Activated naive CD8-positive, alpha-beta T cell treated with anti-CD3 and anti-CD28 coated beads, Interleukin-2, amount 50 U/mL, for 16 hours (primary cell): ENCODE measurements around the gene CCNQ.

Source experiments
- DNase-seq: peaks from one replicate; pipeline ENCODE4 v3.0.0-alpha.2; 2020; ENCODE audit warnings: low read depth, low spot score

CCNQ gene

DNA sequence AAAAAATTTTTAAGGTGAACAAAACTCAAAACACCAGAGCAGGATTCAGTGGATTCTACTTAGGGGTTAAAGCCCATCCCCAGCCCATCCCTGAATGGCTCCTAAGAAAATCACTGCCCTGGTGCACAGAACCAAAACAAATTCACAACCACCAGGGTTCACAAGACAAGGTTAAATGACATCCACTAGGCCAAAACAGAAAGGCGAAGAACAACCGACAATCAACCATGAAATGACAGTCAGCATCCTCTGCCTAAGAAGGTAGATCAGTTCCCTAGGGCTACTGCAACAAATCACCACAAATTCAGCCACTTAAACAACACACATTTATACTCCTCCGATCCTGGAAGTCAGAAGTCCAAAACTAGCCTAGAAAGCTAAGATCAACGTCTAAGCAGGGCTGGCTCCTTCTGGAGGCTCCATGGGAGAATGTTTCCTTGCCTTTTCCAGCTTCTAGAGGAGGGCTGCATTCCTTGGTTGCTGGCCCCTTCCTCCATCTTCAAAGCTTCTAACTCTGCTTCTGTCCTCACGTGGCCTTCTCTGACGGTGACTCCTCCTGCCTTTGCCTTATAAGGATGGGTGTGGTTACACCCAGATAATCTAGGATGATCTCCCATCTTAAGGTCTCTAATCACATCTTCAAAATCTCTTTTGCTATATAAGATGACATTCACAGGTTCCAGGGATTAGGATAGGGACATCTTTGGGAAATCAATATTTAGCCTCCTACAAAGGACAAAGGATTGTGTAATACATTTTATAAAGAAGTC lies 1.8 kb downstream of the CCNQ start:
- DNase-seq = no peak

DNA sequence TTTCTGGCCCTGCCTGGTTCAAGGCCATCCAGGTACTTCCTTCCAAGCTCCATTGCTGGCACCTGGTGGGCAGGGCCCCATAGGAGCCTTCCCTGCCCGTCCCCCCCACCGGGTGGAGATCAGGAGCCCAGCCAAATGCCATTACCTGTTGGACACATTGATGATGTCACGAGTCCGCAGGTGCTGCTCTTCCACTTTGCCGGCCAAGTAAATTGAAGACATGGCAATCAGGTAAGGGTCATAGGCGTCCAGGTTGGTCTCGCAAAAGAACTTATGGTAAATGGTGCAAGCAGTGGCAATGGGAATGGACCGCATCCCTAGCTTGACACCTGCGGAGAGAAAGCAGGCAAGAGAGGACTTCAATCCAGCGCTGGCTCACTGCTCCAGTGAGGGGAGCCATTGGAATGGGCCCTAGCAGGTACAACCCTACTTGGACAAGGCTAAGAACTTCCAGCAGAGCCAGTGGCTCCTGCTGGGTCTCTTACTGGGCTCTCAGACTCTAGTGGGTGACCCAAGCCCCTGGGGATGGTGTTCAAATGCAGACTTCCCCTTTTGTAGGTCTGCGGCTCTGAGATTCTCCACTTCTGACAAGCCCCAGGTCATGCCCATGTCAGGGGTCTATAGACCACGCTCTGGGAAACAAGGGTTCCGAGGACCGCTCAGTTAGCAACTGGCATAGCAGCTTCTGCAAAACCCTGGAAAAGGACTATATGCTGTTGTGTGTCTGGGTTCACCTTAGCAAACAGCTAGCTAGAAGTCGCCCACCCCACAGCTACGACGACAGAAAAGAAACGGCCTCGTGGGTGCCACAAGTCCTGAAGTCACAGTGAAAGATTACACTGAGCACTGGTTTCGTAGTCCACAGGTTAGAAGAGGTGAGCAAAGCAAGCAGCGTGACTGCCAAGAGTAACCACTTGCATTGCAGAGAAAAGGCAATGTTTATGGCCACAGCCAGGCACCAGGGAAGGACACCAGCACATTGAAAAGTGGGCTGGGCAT lies 2.8 kb downstream of the CCNQ start:
- no peak for DNase-seq

DNA sequence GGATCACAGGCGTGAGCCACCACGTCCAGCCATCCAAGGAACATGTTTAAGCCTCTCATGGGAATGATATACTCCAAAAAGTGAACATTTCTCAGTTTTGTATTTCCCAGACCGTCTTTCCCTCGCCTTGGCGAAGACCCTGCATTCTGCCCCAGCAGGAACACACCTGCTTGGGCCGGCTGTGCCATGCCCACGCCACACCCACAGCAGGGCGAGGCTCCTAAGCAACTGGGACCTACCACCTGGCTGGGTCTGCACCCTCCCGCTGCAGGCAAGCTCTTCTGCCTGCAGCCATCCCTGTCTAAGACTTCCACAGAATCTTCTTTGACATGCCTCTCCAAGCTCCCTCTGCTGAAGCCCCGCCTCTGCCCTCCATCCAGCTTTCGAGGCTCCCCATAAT lies 3.6 kb downstream of the CCNQ start:
- DNase-seq = no peak

DNA sequence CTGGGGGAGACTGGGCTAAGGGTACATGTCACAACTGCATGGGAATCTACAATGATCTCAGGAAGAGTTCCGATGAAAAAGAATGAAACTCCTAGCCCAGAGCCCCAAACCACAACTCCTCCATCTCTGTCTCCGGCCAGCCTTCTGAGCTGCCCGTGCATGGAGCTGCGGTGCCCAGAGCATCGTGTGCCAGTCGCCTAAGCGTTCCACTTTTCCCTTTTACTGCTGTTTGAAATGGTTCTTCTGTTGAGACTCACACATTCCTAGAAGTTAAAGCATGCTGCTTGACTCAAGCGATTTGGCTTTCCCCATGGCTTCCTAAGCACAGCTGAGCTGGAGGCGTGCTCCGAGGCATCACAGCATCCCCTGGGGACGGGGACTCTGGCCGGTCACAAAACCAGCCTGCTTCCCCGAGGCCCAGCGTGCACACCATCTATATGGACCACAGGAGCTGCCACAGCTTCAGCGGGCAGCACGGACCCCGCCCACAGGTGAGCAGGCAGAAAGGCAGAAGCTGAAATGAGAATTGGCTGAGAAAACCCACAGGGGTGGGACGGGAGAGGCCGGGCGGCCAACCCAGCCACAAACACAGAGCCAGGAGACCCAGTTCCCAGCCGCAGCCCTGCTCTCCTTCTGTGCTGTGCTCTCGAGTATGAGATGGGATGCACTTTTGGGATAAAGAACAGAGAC lies 5.0 kb downstream of the CCNQ start:
- no peak for DNase-seq

DNA sequence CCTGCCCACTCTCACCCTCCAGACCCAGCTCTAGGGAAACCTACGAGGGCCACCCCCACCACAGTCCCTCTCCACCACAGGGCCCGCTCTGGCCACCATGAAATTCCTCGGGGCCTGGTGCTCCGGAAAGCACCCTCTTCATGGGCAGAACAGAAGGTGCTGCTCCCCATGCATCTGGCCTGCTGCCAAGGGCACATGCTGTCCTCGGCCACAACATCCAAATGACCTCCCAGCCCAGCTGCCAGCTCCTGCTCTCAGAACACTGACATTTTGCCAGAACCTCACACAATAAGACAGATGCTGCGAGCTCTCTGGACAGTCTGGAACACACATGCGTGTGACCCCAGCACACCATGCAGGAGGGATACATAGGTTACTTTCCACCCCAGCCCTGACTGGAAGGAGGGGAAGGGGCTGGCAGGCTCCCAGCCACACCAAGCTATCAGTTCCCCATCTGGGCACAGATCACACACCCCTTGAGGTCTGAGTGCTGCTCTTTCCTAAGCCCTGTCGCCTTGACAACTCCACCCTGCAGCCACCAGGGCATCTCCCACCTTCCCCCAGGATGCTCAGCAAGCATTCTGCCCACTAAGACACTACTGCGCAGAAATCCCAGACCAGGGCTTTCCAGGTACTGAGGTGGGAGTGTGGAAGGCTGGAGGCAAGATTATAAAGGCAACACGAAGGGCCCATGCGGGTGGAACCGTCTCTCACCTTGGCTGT lies 5.8 kb downstream of the CCNQ start:
- DNase-seq = no peak

DNA sequence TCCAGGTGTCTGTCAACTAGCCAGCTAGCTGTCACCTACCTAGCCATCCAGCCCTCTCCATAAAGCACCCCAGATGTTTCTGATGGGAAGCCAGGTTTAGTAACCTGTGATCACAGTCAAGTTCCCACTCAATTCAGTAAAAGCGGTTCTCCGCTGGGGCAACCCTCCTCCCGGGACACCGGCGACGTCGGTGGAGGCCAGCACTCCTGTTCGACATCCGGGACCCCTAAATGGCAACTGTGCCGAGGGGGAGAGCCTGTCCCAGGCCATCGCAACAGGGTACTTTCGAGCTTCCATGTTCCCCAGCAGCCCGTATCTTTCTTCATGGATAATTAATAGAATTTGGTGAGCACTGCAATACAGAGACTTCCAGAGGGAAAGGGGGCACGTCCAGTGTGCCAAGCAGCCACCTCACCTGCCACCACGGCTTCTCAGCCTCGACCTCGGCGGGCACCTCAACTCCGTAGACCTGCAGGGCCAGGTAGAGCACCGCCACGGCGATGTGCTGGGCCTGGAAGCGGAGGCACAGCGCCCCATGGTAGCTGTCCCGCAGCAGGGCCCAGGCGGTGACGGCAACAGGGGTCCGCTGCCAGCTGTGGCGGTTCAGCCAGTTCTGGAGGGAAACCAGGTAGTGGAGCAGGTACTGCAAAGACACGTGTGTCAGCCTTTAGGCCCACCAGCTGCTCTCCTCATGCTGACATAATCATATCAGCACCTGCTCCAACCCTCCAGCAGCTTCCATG lies 6.7 kb downstream of the CCNQ start:
- no peak for DNase-seq

DNA sequence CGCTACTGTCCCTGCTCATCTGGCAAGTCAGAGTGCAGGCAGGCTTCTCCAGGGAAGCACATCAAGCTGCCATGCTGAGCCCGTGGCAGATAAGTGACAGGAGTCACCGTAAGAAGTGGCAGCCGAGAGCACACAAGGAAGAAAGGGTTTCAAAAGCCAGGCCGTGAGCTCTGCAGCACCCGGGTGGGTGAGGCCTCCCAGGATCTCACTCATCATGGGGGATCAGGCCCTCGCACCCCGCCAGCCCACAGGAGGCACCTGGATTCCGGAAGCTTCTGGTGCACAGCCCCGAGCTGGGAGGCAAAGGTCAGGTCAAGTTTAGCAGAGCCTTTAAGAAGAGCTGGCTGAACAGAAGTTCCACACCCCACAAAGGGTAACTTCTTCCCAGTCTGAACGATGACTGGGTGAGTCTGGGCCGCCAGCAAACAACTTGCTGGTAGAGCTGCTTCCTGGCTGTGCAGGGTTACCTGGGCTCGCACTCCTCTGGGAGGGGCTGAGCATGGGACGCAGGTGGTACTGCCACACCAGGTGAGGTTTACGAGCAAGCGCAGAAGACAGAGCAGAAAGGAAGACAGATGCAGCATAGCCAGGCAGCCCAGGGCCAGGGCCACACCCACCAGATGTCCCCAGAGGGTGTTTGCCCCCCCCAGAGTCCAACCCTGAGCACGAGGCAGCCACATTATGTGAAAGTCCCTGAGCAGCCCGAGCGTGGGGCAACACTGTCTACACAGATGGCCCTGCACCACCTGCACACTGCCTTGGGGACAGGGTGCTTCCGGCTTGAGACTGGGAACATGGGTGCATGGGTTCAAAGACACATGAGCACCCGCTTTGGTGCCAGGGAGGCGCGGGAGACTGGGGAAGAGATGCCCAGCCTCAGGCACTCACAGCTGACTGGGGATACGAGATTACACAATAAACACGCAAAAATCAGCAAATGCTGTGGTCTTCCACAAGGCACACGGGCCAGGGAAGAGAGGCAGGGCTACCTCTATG lies 7.7 kb downstream of the CCNQ start:
- no peak for DNase-seq

DNA sequence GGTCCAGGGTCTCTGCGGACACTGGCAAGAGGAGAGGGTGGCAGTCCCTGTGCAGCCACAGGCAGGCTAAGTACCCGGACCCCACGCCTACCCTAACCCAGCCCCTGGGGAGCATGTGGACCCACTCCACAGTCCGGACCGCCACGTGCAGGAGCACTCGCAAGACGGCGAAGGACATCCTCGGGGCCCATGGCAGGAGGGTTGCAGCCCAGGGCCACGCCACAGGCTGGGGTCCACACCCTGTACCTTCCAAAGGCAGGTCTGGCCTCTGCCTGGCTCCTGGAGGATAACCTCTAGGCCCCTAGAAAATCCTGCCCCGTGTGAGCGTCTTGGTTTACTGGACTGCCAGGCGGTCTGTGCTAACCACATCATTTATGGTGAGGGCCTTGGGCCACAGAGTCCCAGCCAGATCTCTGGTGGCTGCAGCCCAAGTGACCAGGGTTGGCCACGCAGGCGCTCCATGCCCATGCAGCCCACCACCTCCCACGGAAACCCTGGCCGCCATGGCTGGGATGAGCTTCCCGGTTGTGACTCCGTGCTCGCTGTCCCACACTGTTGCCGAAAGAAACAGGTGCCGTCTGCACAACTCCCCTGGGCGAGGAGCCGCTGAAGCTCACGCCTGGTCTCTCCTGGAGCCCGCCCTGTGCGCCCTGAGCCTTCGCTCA lies 10.0 kb downstream of the CCNQ start:
- no peak for DNase-seq

DNA sequence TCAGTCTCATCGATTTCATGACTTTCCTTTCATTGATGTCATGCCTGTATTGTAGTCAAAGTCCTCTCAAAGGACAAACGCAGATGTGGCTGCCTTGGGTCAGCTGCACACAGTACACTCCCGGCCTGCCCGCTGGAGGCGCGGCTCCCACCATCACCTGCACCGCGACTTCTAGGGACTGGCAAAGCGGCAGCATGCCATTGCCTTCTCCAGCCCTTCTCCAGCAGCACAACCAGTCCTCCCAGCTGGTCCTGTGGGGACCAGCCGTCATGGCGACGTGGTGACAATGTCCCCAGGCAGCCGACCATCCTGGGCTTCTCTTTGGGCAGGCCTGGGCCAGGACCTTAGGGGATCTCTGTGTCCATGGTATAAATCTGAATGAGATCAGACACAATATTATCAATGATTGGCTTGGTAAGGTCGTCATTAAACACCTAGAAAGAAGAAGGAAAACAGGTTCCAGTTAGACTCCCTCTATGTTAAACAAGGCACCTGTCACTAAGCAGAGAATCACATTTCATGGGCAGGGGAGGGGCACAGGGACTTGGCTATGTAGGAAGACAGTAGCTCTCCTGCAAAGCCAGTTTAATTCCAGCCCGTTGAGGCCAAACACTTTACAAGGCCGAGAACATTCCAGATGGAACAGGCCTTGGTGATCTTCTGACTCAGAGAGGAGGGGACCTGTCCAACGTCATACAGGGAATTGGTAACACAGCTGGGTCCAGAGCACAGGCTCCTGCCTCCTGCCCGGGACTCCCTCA lies 10.7 kb downstream of the CCNQ start:
- no peak for DNase-seq

DNA sequence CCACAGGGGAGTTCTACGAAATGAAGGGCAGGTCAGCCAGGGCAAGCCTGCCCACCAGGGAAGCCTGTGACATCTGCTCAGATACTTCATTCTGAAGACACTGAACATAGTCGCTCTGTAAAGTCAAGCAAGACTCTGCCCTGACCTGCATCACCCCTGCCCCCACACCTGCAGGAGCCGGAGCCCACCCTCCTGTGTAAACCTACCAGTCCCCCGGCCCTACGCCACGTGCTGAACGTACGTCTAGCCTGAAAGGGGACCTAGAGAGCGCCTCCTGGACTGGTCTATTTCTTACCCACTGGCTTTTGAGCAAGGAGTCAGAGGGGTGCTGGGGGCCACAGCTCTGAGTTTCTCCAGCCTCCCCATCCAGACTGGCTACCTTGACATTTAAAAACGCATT lies 11.6 kb downstream of the CCNQ start:
- no peak for DNase-seq

DNA sequence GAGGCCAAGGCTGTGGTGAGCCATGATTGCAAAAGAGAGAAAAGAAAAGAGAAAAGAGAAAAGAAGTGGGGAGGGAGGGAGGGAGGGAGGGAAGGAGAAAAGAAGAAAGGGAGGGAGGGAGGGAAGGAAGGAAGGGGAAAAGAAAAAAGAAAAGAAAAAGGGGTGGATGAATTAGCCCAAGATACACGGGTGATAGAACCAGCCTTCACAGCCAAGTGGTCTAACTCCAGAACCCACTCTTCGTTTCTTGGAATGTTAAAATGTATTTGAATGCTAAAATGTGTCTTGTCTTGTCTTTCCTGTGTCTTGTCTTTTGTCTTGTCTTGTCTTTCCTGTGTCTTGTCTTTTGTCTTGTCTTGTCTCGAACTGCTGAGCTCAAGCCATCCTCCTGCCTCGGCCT lies 13.1 kb downstream of the CCNQ start:
- DNase-seq = no peak

DNA sequence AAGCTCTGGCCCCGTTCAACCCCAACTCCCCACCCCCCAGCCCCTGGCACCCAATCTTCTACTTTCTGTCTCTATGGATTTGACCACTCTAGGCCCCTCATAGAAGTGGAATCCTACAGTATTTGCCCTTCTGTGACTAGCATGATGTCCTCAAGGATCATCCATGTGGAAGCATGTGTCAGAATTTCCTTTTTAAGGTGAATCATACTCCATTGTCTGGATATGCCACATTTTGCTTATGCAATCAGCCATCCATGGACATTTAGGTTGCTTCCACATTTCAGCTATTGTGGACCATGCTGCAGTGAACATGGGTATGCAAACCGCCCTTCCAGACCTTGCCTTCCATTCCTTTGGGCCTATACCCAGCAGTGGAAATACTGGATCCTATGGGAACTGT lies 15.5 kb downstream of the CCNQ start:
- no peak for DNase-seq

DNA sequence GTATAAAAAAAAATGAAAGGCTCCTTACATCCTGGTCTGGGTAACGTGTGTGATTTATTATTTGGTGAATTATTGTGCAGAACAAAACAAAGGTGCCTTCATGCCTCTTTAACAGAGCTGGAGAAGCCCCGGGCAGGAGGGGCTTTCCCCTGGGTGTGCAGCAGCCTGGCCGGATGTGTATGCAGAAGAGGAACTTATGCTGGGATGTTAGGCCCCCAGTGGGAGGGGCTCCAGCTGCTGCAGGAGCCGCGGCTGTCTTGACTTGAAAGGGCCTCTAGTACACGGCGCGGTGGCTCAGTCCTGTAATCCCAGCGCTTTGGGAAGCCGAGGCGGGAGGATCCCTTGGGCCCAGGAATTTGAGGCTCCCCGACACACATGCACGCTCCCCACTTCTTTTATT lies 16.0 kb downstream of the CCNQ start:
- DNase-seq = peak; percentile 38

DNA sequence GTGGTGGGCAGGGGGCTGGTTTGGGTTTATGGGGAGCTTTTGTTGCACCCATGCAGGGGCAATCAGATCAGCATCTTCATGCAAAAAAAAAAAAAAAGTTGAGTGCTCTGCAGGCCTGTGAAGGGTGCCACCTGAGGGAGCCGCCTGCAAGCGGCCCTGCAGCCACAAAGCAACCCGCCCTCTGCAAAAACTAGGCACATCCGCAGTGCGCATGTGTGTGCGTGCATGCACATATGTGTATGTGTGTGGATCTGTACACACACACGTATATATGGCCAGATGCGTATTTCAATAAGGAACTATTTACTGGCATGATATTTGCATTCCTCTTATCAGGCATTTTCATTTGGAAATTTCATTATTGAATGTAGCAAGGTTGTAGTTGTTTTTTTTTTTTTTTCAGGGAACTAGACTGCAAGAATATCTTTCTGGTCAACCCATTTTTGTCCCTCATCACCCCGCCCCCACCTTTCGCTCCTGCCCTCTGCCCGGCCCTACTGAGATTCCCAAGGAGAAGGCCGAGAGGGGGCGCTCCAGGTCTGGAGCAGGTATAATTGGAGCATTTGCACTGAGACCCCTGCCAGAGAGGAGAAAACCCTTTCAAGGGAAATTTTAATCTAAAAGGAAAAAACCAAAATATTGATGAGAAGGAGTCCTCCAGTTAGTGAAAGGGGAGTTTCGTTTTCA lies 18.1 kb downstream of the CCNQ start:
- DNase-seq = no peak

DNA sequence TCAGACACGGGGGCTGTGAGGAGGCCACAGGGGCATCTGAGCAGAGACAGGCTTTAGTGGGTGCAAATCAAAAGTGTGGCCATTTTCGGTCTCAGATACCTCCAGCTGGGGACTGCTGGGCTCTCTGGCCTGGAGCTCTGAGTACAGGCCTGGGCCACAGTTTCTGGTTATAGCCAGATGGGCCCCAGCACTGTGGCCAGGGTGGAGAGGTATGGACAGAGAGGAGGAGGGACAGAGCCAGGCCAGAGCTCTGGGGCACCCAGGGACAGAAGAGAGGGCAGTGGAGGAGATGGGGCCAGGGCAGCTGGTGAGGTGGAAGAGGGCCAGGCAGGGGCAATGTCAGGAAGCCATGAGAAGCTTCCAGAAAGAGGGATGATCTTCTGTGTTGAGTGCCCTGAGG lies 20.1 kb downstream of the CCNQ start:
- no peak for DNase-seq

DNA sequence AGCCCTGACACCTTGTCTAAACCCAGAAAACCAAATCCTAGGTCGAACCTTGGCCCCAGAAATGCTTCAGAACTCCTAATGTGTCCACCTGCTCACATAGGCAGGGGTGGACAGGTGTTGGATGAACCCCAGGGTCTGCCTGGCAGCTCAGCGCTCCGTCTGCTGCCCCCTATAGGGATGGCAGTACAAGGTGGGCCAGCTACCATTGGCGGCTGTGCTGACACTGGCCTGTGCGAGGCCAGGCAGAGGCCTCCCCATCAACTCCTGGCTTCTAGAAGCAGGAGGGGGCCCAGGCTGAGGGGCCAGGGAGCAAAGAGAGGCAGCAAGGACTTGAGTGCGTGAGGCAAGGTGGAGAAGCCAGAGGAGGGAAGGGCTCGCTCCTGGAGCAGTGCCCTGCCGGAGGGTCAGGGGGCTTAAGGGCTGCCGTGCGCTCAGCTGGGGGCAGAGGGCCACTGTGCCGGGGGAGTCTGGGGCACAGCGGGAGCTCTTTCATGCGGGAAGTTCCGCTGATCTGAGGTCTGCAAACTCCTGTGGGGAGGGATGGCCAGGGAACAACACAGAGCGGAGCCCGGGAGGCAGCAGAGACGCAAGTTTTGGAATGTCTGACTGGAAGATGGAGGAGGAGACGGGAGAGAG lies 20.6 kb downstream of the CCNQ start:
- DNase-seq = no peak

DNA sequence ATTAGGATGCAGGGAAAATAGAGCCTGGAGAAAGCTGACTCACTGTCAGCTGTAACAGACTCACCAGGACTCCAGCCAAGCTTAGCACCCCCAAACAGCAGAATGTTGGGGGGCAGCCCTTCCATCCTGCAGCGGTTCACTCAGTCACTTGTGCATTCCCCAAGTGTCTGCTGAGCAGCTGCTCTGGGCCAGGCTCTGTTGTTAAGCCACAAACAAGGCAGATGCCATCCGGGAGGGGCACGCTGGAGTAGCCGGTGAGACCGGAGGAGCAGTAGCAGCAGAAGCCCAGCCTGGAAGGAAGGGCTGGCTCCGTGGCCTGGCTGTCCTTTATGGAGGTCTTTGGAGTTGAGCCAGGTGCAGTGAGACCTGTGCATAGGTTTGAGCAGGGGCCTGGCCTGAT lies 22.0 kb downstream of the CCNQ start:
- no peak for DNase-seq
